OCI-LY7 (cell line): Measurements from ENCODE around the gene ITM2C. TPM values are rescaled to one million over a fixed set of nuclear protein-coding genes. Genes with fewer than 3 reads are reported as not detected.

Experiments
- BruUV-seq: library from RNA; stranded (reverse); fragments of 400-500 nt; replicated peaks from 2 replicates; lab custom pipeline; 2021; lab: Mats Ljungman, UMichigan
- CTCF ChIA-PET: fragments of 300-600 bp; sonication (Branson Sonifier 250); formaldehyde crosslinking; loops from one replicate; lab custom pipeline; 2022; ENCODE audit warnings: antibody characterized with exemption; ENCODE audit not compliant: unreplicated experiment; lab: Charles Lee
- POLR2A ChIA-PET: fragments of 300-600 bp; sonication (Branson Sonifier 250); formaldehyde crosslinking; loops from one replicate; lab custom pipeline; 2022; ENCODE audit warnings: antibody characterized with exemption; lab: Charles Lee
- DNase-seq: peaks from one replicate; pipeline ENCODE4 v3.0.0-alpha.2; 2015; ENCODE audit warnings: low spot score
- H2AFZ ChIP-seq: fragments of 200-600 bp; sonication (generic), shearing (Covaris generic); 2 replicates; pipeline ENCODE4 v1.6.1; 2014; ENCODE audit warnings: mild to moderate bottlenecking, antibody characterized with exemption, low read length, moderate library complexity
- H3K27ac ChIP-seq: fragments of 200-600 bp; sonication (generic); 2 replicates; pipeline ENCODE4 v1.5.1; 2014; ENCODE audit warnings: mixed run types, low read depth, mild to moderate bottlenecking, moderate library complexity, low read length, inconsistent platforms; ENCODE audit not compliant: poor library complexity, severe bottlenecking
- H3K36me3 ChIP-seq: fragments of 200-600 bp; sonication (generic); 2 replicates; pipeline ENCODE4 v1.6.1; 2014; ENCODE audit warnings: mild to moderate bottlenecking, antibody characterized with exemption, low read length, moderate library complexity, mixed read lengths; ENCODE audit not compliant: insufficient read depth
- H3K4me1 ChIP-seq: fragments of 200-600 bp; sonication (generic); 2 replicates; pipeline ENCODE4 v1.5.1; 2014; ENCODE audit warnings: mild to moderate bottlenecking, low read length; ENCODE audit not compliant: insufficient read depth, poor library complexity, severe bottlenecking
- H3K4me2 ChIP-seq: fragments of 200-600 bp; sonication (generic); 2 replicates; pipeline ENCODE4 v1.6.1; 2014; ENCODE audit warnings: mild to moderate bottlenecking, low read length
- H3K4me3 ChIP-seq: fragments of 200-600 bp; sonication (generic); 2 replicates; pipeline ENCODE4 v1.5.1; 2014; ENCODE audit warnings: mild to moderate bottlenecking, low read depth, low read length; ENCODE audit not compliant: poor library complexity, severe bottlenecking
- H3K79me2 ChIP-seq: fragments of 200-600 bp; sonication (generic); 2 replicates; pipeline ENCODE4 v1.6.1; 2016; ENCODE audit warnings: low read depth, mild to moderate bottlenecking, low read length, moderate library complexity, mixed read lengths; ENCODE audit not compliant: insufficient read depth
- H3K9me2 ChIP-seq: fragments of 200-600 bp; sonication (generic); 2 replicates; pipeline ENCODE4 v1.6.1; 2016; ENCODE audit warnings: mild to moderate bottlenecking, low read length, mixed read lengths; ENCODE audit not compliant: insufficient read depth
- H3K9me3 ChIP-seq: fragments of 200-600 bp; sonication (generic); 2 replicates; pipeline ENCODE4 v1.6.1; 2014; ENCODE audit warnings: mild to moderate bottlenecking, mixed run types, low read length, mixed read lengths
- H4K20me1 ChIP-seq: fragments of 200-600 bp; sonication (generic); 2 replicates; pipeline ENCODE4 v1.6.1; 2014; ENCODE audit warnings: mild to moderate bottlenecking, antibody characterized with exemption, low read length, moderate library complexity, mixed read lengths; ENCODE audit not compliant: insufficient read depth
- EZH2phosphoT487 ChIP-seq: fragments of 200-600 bp; sonication (generic); IDR thresholded peaks from 2 replicates; pipeline ENCODE4 v1.6.1; 2018; ENCODE audit warnings: low read depth, borderline replicate concordance, mild to moderate bottlenecking, mixed run types, antibody characterized with exemption, low read length, moderate library complexity, mixed read lengths
- intact Hi-C: fragments of 100-400 bp; cut with micrococcal nuclease; formaldehyde crosslinking; loops from one replicate; pipeline ENCODE4 v1.10.0; 2022; ENCODE audit not compliant: unreplicated experiment
- total RNA-seq, 2 experiments: library from RNA; depleted of rRNA in 1 of 2; stranded (reverse); fragments of >200 nt in 1 of 2; shearing (Covaris generic) in 1 of 2; gene quantifications; 2 replicates each; pipeline ENCODE4 v1.2.3, GENCODE V29; 2014 to 2022
- TF ChIP-seq, protein P1 (sequence below): fragments of 200-600 bp; sonication (generic); conservative IDR thresholded peaks from 2 replicates; pipeline ENCODE4 v1.5.1; 2014; ENCODE audit warnings: mild to moderate bottlenecking, antibody characterized with exemption, low read length, moderate library complexity, mixed read lengths

Gene ITM2C
- total RNA-seq, 2 experiments from 2014 or later = not detected

DNA sequence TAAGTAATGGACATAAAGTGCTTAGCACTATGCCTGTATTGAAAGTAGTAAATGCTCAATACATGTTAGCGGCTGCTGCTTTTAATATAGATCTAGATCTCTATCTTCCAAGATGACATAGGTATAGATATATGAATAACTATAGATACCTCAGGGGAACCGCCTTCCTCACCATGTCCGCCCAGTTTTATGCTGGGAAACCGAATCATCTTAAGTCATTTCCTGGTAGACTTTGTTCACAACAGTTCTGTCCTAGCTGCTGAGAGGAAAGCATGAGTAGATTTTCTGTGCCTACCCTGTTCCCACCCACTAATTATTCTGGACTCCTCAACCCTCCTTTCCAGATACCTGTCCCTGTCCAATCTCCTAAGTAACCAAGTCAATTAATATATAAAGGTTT is 21.6 kb upstream of the ITM2C start:
- no peak for DNase-seq
- H3K4me3 ChIP-seq = no peak overlapping the region
- no peak overlapping the region for H3K4me2 ChIP-seq
- no peak overlapping the region for H2AFZ ChIP-seq
- ChIA-PET POLR2A (no interaction called here), CTCF (no interaction called here)
- no peaks in the 10 kb centered on the region for H4K20me1 ChIP-seq
- intact Hi-C loops = no loop called here
- BruUV-seq = no TSS peak
- no peaks in the 10 kb centered on the region for H3K9me3 ChIP-seq
- H3K36me3 ChIP-seq = no peaks in the 10 kb centered on the region
- no peaks in the 10 kb centered on the region for H3K79me2 ChIP-seq
- no peaks in the 10 kb centered on the region for H3K9me2 ChIP-seq
- no peak overlapping the region for H3K27ac ChIP-seq
- no peaks in the 10 kb centered on the region for H3K4me1 ChIP-seq
- no peak for TF ChIP-seq EZH2phosphoT487
- TF ChIP-seq, protein P1, sequence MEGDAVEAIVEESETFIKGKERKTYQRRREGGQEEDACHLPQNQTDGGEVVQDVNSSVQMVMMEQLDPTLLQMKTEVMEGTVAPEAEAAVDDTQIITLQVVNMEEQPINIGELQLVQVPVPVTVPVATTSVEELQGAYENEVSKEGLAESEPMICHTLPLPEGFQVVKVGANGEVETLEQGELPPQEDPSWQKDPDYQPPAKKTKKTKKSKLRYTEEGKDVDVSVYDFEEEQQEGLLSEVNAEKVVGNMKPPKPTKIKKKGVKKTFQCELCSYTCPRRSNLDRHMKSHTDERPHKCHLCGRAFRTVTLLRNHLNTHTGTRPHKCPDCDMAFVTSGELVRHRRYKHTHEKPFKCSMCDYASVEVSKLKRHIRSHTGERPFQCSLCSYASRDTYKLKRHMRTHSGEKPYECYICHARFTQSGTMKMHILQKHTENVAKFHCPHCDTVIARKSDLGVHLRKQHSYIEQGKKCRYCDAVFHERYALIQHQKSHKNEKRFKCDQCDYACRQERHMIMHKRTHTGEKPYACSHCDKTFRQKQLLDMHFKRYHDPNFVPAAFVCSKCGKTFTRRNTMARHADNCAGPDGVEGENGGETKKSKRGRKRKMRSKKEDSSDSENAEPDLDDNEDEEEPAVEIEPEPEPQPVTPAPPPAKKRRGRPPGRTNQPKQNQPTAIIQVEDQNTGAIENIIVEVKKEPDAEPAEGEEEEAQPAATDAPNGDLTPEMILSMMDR = no peak

DNA sequence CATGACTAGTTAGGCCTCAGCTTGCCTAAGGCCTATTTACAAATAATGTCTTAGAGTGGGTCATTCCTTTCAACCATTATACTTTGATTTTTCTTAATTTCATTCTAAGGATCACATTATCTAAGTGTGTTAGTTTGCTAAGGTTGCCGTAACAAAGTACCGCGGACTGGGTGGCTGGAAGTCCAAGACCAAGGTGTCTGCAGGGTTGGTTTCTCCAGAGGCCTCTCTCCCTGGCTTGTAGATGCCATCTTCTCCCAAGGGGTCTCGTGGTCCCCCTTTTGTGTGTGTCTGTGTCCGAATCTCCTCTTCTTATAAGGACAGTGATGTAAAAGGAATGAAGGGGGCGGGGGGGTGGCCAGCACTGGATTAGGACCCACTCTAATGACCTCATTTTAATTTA is 18.4 kb upstream of the ITM2C start:
- intact Hi-C loops = loop anchor here (5.0 kb wide), 1 partner anchor 76 kb away; no protein-coding TSS in a partner anchor
- DNase-seq = no peak
- no peak overlapping the region for H3K4me3 ChIP-seq
- TF ChIP-seq, protein P1 = no peak
- TF ChIP-seq EZH2phosphoT487 = no peak
- H3K4me2 ChIP-seq = no peak overlapping the region
- no peaks in the 10 kb centered on the region for H3K4me1 ChIP-seq
- ChIA-PET POLR2A (interaction anchor here (0.6 to 0.7 kb wide), 2 partner anchors 9 to 1588 kb away, joined by 3 read pairs; no protein-coding TSS in a partner anchor), CTCF (no interaction called here)
- H3K27ac ChIP-seq = no peak overlapping the region
- H3K79me2 ChIP-seq = no peaks in the 10 kb centered on the region
- H4K20me1 ChIP-seq = no peaks in the 10 kb centered on the region
- H3K9me3 ChIP-seq = no peaks in the 10 kb centered on the region
- no peaks in the 10 kb centered on the region for H3K9me2 ChIP-seq
- no peaks in the 10 kb centered on the region for H3K36me3 ChIP-seq
- BruUV-seq = no TSS peak
- H2AFZ ChIP-seq = no peak overlapping the region

DNA sequence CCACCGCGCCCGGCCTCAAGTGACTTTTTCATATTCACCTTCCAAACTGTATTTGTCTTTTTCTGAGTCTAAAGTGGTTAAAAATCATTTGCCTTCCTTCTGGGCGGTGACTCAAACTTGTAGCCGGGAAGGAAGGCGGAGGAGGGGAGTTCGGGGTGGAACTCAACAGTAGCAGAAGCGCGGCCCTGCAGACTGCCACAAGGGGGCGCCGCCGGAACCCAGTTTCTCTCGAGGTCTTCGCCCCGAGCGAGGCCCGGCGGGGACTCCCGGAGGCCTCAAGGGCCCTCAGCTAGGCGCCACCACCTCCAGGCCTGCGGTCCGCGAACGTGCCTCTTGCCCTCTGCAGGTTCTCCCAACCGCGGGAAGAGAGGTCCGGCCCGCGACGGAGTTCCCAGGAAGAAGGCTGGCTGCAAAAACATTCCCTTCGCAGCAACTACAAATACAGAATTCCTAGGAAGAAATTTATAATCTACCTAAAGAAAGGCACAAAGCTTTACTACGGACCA is 16.8 kb upstream of the ITM2C start:
- no TSS peak for BruUV-seq
- DNase-seq = peak; percentile 64
- ChIA-PET CTCF (no interaction called here), POLR2A (interaction anchor here (0.6 kb wide), 1 partner anchor 549 kb away, joined by 3 read pairs; no protein-coding TSS in a partner anchor)
- no peak overlapping the region for H2AFZ ChIP-seq
- no peaks in the 10 kb centered on the region for H3K36me3 ChIP-seq
- H3K9me2 ChIP-seq = no peaks in the 10 kb centered on the region
- no peaks in the 10 kb centered on the region for H3K79me2 ChIP-seq
- no peaks in the 10 kb centered on the region for H3K9me3 ChIP-seq
- H4K20me1 ChIP-seq = no peaks in the 10 kb centered on the region
- TF ChIP-seq EZH2phosphoT487 = no peak
- TF ChIP-seq, protein P1 = peak; percentile 82
- intact Hi-C loops = loop anchor here (2.0 to 5.0 kb wide), 2 partner anchors 74 to 139 kb away; no protein-coding TSS in a partner anchor
- H3K4me1 ChIP-seq = no peaks in the 10 kb centered on the region
- no peak overlapping the region for H3K4me2 ChIP-seq
- no peak overlapping the region for H3K27ac ChIP-seq
- no peak overlapping the region for H3K4me3 ChIP-seq
